Activated T-helper 2 cell treated with anti-CD3 and anti-CD28 coated beads, Interferon-gamma antibody, Interleukin-2, Interleukin-4, amounts not matched to agents 10 μg/mL and 5 μg/mL and 100 μg/mL, durations not matched to agents 14 hours and 24 hours and 36 hours (primary cell): ENCODE measurements around the gene SLC39A11. TPM values are rescaled to one million over a fixed set of nuclear protein-coding genes. Genes with fewer than 3 reads are reported as not detected.

Experiments
- DNase-seq: peaks from one replicate; pipeline ENCODE4 v3.0.0; 2021; ENCODE audit warnings: low spot score
- H3K27ac Mint-ChIP-seq: one replicate; pipeline ENCODE4 v1.8.0; 2021; ENCODE audit warnings: mixed read lengths
- H3K27me3 Mint-ChIP-seq: one replicate; pipeline ENCODE4 v1.8.0; 2021; ENCODE audit warnings: low read depth, mixed read lengths
- H3K36me3 Mint-ChIP-seq: one replicate; pipeline ENCODE4 v1.8.0; 2021; ENCODE audit warnings: low read depth, mixed read lengths
- H3K4me1 Mint-ChIP-seq: one replicate; pipeline ENCODE4 v1.8.0; 2021; ENCODE audit warnings: low read depth, mixed read lengths
- H3K4me3 Mint-ChIP-seq: one replicate; pipeline ENCODE4 v1.8.0; 2021; ENCODE audit warnings: low read depth, mild to moderate bottlenecking, moderate library complexity, mixed read lengths
- H3K9me3 Mint-ChIP-seq: one replicate; pipeline ENCODE4 v1.8.0; 2021; ENCODE audit warnings: mixed read lengths
- intact Hi-C: fragments of 100-400 bp; cut with micrococcal nuclease; formaldehyde crosslinking; loops from one replicate; pipeline ENCODE4 v1.15.1; 2023
- total RNA-seq: library from RNA; stranded (reverse); gene quantifications from 2 replicates; pipeline ENCODE4 v1.2.3, GENCODE V29; 2022

Gene SLC39A11
- total RNA-seq, 1 donor from 2014 or later, result 20.2 TPM

DNA sequence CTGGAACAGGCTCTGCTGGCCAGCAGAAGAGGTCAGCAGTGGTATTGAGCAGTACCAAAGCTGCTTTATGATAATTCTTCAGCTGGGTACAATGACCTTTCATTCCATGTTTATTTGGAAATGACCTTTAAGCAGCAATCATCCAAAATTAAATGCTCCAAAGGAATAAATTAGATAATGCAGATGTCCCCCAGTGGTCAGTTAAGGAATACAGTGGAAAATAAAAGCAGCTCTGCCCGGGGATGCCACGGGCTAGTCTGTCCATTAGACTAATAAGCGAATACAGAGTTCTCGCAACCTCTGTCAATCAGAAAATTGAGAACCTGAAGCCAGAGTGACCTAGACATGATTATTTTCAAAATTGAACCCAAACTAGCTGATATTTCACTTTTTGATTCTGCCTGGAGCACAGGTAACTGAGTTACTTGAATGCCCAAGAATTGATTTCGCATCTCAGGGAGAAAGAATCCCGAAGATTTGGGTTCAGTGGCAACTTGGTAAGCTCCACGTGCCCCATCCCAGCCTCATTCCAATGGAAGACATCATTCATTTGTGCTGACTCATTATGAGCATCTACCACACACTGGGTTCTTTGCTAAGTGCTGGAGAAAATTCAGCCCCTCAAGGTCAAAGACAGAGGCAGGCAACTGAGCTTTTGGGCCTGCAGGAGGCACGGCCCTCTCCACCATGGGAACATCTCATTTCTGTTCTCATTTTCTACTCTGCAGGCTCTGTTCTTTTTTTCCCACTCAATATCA lies 34.4 kb upstream of the SLC39A11 start:
- Mint-ChIP-seq H3K27me3 (no peaks in the 10 kb centered on the region), H3K4me3 (no peak overlapping the region), H3K9me3 (no peaks in the 10 kb centered on the region), H3K4me1 (no peaks in the 10 kb centered on the region), H3K27ac (no peak overlapping the region), H3K36me3 (no peaks in the 10 kb centered on the region)
- intact Hi-C loops, result no loop called here
- DNase-seq, result no peak

GRCh38 chr17:73123606-73124320 lies 31.3 kb upstream of the SLC39A11 start:
- Mint-ChIP-seq H3K4me3 (no peak overlapping the region), H3K27me3 (no peaks in the 10 kb centered on the region), H3K27ac (no peak overlapping the region), H3K9me3 (no peaks in the 10 kb centered on the region), H3K4me1 (no peaks in the 10 kb centered on the region), H3K36me3 (no peaks in the 10 kb centered on the region)
- intact Hi-C loops, result no loop called here
- DNase-seq, result no peak

DNA sequence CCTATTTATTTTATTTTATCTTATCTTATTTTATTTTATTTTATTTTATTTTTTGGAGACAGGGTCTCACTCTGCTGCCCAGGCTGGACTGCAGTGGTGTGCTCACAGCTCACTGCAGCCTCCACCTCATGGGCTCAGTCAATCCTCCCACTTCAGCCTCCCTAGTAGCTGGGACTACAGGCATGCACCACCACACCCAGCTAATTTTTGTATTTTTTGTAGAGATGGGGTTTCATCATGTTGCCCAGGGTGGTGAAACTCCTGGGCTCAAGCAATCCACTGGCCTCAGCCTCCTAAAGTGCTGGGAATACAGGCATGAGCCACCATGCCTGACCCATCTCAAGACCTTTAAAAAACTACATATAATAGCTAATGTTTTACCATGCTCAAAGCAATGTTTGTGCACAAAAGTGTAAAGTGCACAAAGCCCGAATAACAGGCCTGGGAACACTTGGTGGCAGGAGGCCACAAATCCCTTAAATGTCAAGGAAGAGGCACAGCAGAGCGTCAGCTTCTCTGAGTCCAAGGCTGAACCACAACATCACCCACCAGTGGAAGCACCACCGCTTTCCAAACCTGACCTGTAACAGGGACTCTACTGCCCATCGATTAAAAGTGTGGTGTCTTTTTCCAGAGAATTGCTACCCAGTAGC lies 30.6 kb upstream of the SLC39A11 start:
- Mint-ChIP-seq H3K4me1 (no peaks in the 10 kb centered on the region), H3K36me3 (no peaks in the 10 kb centered on the region), H3K4me3 (no peak overlapping the region), H3K9me3 (no peaks in the 10 kb centered on the region), H3K27me3 (no peaks in the 10 kb centered on the region), H3K27ac (no peak overlapping the region)
- DNase-seq, result no peak
- intact Hi-C loops, result no loop called here

- no peaks in the 10 kb centered on the region for H3K36me3 Mint-ChIP-seq
- intact Hi-C loops, result no loop called here
- no peak overlapping the region for H3K27ac Mint-ChIP-seq
- no peaks in the 10 kb centered on the region for H3K27me3 Mint-ChIP-seq
- no peak overlapping the region for H3K4me3 Mint-ChIP-seq
- no peak for DNase-seq
- no peaks in the 10 kb centered on the region for H3K4me1 Mint-ChIP-seq
- H3K9me3 Mint-ChIP-seq, result no peaks in the 10 kb centered on the region
Observed at GRCh38 chr17:73121506-73121905, 29.0 kb upstream of the SLC39A11 start.

DNA sequence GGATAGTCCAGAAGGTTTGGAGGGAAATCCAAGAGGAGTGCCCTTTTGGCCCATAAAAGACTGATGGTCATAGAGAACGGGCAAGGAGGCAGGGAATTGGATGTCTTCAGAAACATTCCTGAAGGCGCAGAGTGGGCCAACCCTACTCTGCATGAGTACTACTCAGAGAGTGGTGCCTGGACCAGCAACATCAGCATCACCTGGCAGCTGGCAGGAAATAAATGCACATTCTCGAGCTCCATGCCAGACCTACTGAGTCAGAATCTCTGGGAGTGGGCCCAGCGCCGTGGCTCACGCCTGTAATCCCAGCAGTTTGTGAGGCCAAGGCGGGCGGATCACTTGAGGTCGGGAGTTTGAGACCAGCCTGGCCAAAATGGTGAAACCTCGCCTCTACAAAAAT lies 27.1 kb upstream of the SLC39A11 start:
- no peaks in the 10 kb centered on the region for H3K4me1 Mint-ChIP-seq
- intact Hi-C loops, result no loop called here

GRCh38 chr17:73118951-73119391 lies 26.5 kb upstream of the SLC39A11 start:
- intact Hi-C loops, result no loop called here
- DNase-seq, result no peak
- no peaks in the 10 kb centered on the region for H3K36me3 Mint-ChIP-seq
- H3K27ac Mint-ChIP-seq, result no peak overlapping the region
- peaks cover 4% of the 10 kb centered on the region for H3K9me3 Mint-ChIP-seq
- H3K4me1 Mint-ChIP-seq, result no peaks in the 10 kb centered on the region
- no peak overlapping the region for H3K4me3 Mint-ChIP-seq
- no peaks in the 10 kb centered on the region for H3K27me3 Mint-ChIP-seq

More for the DNA sequence above, 27.1 kb upstream of the SLC39A11 start:
- H3K36me3 Mint-ChIP-seq, result no peaks in the 10 kb centered on the region
- H3K27me3 Mint-ChIP-seq, result no peaks in the 10 kb centered on the region
- H3K9me3 Mint-ChIP-seq, result peaks cover 4% of the 10 kb centered on the region
- H3K27ac Mint-ChIP-seq, result no peak overlapping the region
- no peak for DNase-seq
- H3K4me3 Mint-ChIP-seq, result no peak overlapping the region

- Mint-ChIP-seq H3K9me3 (peaks cover 4% of the 10 kb centered on the region), H3K27me3 (no peaks in the 10 kb centered on the region), H3K27ac (no peak overlapping the region), H3K4me3 (no peak overlapping the region), H3K4me1 (no peaks in the 10 kb centered on the region), H3K36me3 (no peaks in the 10 kb centered on the region)
- intact Hi-C loops, result no loop called here
- no peak for DNase-seq
Observed at GRCh38 chr17:73118139-73118538, 25.7 kb upstream of the SLC39A11 start.

DNA sequence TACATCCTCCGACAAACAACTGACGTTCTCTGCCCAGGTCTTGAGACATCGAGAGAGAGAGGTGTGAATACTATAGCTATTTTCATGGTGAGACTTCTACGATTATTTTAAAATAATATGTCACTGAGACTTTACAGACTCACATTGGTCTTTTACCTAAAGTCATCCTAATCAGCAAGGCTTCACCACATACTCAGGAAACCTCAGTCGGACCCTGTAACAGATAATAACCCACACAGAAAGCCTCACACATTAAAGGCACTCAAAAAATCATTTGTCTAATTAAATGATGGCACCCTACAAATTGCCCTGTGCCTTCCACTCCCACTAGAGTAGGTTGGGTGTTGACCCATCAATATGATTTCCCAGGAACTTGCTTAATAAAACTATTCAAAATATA lies 19.8 kb upstream of the SLC39A11 start:
- Mint-ChIP-seq H3K4me1 (no peaks in the 10 kb centered on the region), H3K36me3 (no peaks in the 10 kb centered on the region), H3K9me3 (peaks cover 4% of the 10 kb centered on the region), H3K27ac (no peak overlapping the region), H3K27me3 (no peaks in the 10 kb centered on the region), H3K4me3 (no peak overlapping the region)
- intact Hi-C loops, result no loop called here
- DNase-seq, result no peak

- Mint-ChIP-seq H3K27me3 (no peaks in the 10 kb centered on the region), H3K36me3 (no peaks in the 10 kb centered on the region), H3K4me1 (no peaks in the 10 kb centered on the region), H3K4me3 (no peak overlapping the region), H3K9me3 (peaks cover 4% of the 10 kb centered on the region), H3K27ac (no peak overlapping the region)
- DNase-seq, result no peak
- intact Hi-C loops, result no loop called here
Observed at GRCh38 chr17:73111386-73111785, 18.9 kb upstream of the SLC39A11 start.

DNA sequence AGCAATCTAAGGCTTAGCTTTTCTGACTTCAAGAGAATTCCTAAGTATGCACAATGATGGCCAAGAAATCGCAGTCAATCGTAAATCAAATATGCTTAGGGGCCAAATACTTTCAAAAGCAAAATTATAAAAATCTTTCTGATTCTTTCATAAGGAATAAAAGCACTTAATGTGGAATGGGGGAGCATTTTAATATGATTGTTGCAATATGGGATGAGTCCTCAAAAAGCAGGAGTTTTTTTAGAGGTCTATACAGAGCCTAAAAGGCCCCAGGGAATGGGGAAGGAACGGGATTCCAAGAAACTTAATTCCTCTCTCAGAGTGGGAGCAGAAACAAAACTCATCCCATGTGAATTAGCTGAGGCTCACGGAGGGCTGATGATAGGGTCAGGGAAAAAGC lies 14.7 kb upstream of the SLC39A11 start:
- no peak overlapping the region for H3K27ac Mint-ChIP-seq
- H3K9me3 Mint-ChIP-seq, result no peaks in the 10 kb centered on the region
- intact Hi-C loops, result no loop called here
- no peak overlapping the region for H3K4me3 Mint-ChIP-seq
- H3K27me3 Mint-ChIP-seq, result no peaks in the 10 kb centered on the region
- no peaks in the 10 kb centered on the region for H3K36me3 Mint-ChIP-seq
- DNase-seq, result no peak
- H3K4me1 Mint-ChIP-seq, result no peaks in the 10 kb centered on the region

GRCh38 chr17:73105431-73105830 lies 12.9 kb upstream of the SLC39A11 start:
- no peaks in the 10 kb centered on the region for H3K9me3 Mint-ChIP-seq
- H3K4me3 Mint-ChIP-seq, result no peak overlapping the region
- H3K27me3 Mint-ChIP-seq, result peaks cover 1% of the 10 kb centered on the region
- no peak overlapping the region for H3K27ac Mint-ChIP-seq
- H3K4me1 Mint-ChIP-seq, result no peaks in the 10 kb centered on the region
- H3K36me3 Mint-ChIP-seq, result no peaks in the 10 kb centered on the region
- intact Hi-C loops, result no loop called here
- no peak for DNase-seq

GRCh38 chr17:73104450-73104849 lies 12.0 kb upstream of the SLC39A11 start:
- Mint-ChIP-seq H3K36me3 (no peaks in the 10 kb centered on the region), H3K27ac (no peak overlapping the region), H3K4me1 (no peaks in the 10 kb centered on the region), H3K27me3 (peaks cover 2% of the 10 kb centered on the region), H3K9me3 (no peaks in the 10 kb centered on the region), H3K4me3 (no peak overlapping the region)
- intact Hi-C loops, result no loop called here
- no peak for DNase-seq
